Activated CD4-positive, alpha-beta T cell treated with anti-CD3 and anti-CD28 coated beads for 1 hour (primary cell): ENCODE results near the gene KIAA1671.

ENCODE experiments used
- DNase-seq: peaks from one replicate; pipeline ENCODE4 v3.0.0-alpha.2; 2020

The KIAA1671 gene

GRCh38 chr22:25048659-25049647 lies 96.4 kb downstream of the KIAA1671 start:
- peak; percentile 54 for DNase-seq

GRCh38 chr22:25049770-25050169 lies 97.3 kb downstream of the KIAA1671 start:
- DNase-seq = no peak

- DNase-seq = no peak
Observed at GRCh38 chr22:25050566-25050965, 98.0 kb downstream of the KIAA1671 start.

GRCh38 chr22:25051073-25051472 lies 98.6 kb downstream of the KIAA1671 start:
- DNase-seq = no peak

- no peak for DNase-seq
Observed at GRCh38 chr22:25051983-25052710, 99.6 kb downstream of the KIAA1671 start.

GRCh38 chr22:25053153-25053805 lies 100.8 kb downstream of the KIAA1671 start:
- no peak for DNase-seq

- DNase-seq = no peak
Observed at GRCh38 chr22:25054943-25055511, 102.5 kb downstream of the KIAA1671 start.

- peak; percentile 56 for DNase-seq
Observed at GRCh38 chr22:25057013-25057881, 104.7 kb downstream of the KIAA1671 start.

- no peak for DNase-seq
Observed at GRCh38 chr22:25059438-25059837, 106.9 kb downstream of the KIAA1671 start.

- no peak for DNase-seq
Observed at GRCh38 chr22:25060522-25061071, 108.1 kb downstream of the KIAA1671 start.

GRCh38 chr22:25061134-25061533 lies 108.6 kb downstream of the KIAA1671 start:
- DNase-seq = no peak

GRCh38 chr22:25061605-25062376 lies 109.3 kb downstream of the KIAA1671 start:
- no peak for DNase-seq

- peak; percentile 66 for DNase-seq
Observed at GRCh38 chr22:25062386-25063085, 110.0 kb downstream of the KIAA1671 start.

- no peak for DNase-seq
Observed at GRCh38 chr22:25064894-25065560, 112.5 kb downstream of the KIAA1671 start.

- no peak for DNase-seq
Observed at GRCh38 chr22:25066861-25067435, 114.4 kb downstream of the KIAA1671 start.

- peak; percentile 72 for DNase-seq
Observed at GRCh38 chr22:25067851-25068421, 115.4 kb downstream of the KIAA1671 start.

GRCh38 chr22:25068707-25069106 lies 116.2 kb downstream of the KIAA1671 start:
- no peak for DNase-seq

GRCh38 chr22:25069426-25069757 lies 116.9 kb downstream of the KIAA1671 start:
- DNase-seq = no peak
